Transverse colon (tissue), 4 donors: ENCODE results near the gene RORC. TPM values are rescaled to one million over a fixed set of nuclear protein-coding genes. Genes with fewer than 3 reads are reported as not detected.
"Not testable (repeated sequence)": the region's sequence is repeated elsewhere in the genome, so short reads cannot be mapped to it uniquely, and the experiment has no call there.

Experiments used
- DNase-seq: peaks from one replicate; pipeline ENCODE4 v3.0.0-alpha.2; 2019
- H3K27ac ChIP-seq, 4 donors: fragments of 200-600 bp; sonication (generic); 2 replicates each; pipeline ENCODE4 v1.5.1; 2016 to 2018; ENCODE audit warnings: inconsistent platforms in 4 of 4
- H3K27me3 ChIP-seq: fragments of 200-600 bp; sonication (generic); 2 replicates; pipeline ENCODE4 v1.5.1; 2017; ENCODE audit warnings: inconsistent platforms
- H3K36me3 ChIP-seq, 4 donors: fragments of 200-600 bp; sonication (generic); 2 replicates each; pipeline ENCODE4 v1.5.1; 2017 to 2019; ENCODE audit warnings: inconsistent platforms in 4 of 4
- H3K4me1 ChIP-seq, 4 donors: fragments of 200-600 bp; sonication (generic); 2 replicates each; pipeline ENCODE4 v1.5.1; 2017 to 2020; ENCODE audit warnings: inconsistent platforms in 4 of 4
- H3K4me3 ChIP-seq, 4 donors: fragments of 200-600 bp; sonication (generic); 1 replicate in 1 of 4; 2 replicates in 3 of 4; pipeline versions ENCODE4 v1.5.1 to v1.6.1; 2017 to 2019; ENCODE audit warnings: inconsistent platforms in 4 of 4
- H3K9me3 ChIP-seq, 2 donors: fragments of 200-600 bp; sonication (generic); 2 replicates each; pipeline ENCODE4 v1.5.1; 2017 to 2019; ENCODE audit warnings: inconsistent platforms in 2 of 2
- EP300 ChIP-seq: sonication (generic); formaldehyde crosslinking; IDR thresholded peaks from one replicate; pipeline ENCODE4 v1.6.1; 2017; ENCODE audit warnings: antibody characterized with exemption, low read depth
- POLR2A ChIP-seq: fragments of 450-650 bp; IDR thresholded peaks from one replicate; pipeline ENCODE4 v1.6.1; 2016; ENCODE audit warnings: antibody characterized with exemption, mild to moderate bottlenecking, moderate library complexity
- POLR2AphosphoS5 ChIP-seq, 3 donors: sonication (generic); formaldehyde crosslinking; IDR thresholded peaks; one replicate each; pipeline ENCODE4 v1.6.1; 2016; ENCODE audit warnings: antibody characterized with exemption in 3 of 3
- WGBS, 2 donors: methylation state at CpG; one replicate each; pipeline ENCODE4 v1.1.5; 2018; ENCODE audit warnings: low coverage in 1 of 2; 5-methylcytosine and 5-hydroxymethylcytosine counted together
- in situ Hi-C, 4 donors: fragments of 200-750 bp; cut with MboI; loops; one replicate each; pipeline versions ENCODE4 v1.15.0 to v1.15.1; 2017; ENCODE audit warnings: low sequenced_read_pairs in 3 of 4, low pct_ligation_motif_present in 1 of 4, low pct_unique_long_range_greater_than_20kb in 1 of 4
- intact Hi-C: fragments of 100-400 bp; cut with DNase I; formaldehyde crosslinking; loops from one replicate; pipeline ENCODE4 v1.15.1; 2023; ENCODE audit warnings: low total_unique reads
- total RNA-seq, 4 donors: library from RNA; depleted of rRNA; stranded (reverse); fragments of >200 nt; gene quantifications; one replicate each; pipeline ENCODE4 v1.1.0, GENCODE V29; 2016
- TF ChIP-seq, protein P1 (sequence below), 5 experiments: fragments of 200-600 bp in 3 of 5; fragments of 450-650 bp in 2 of 5; sonication (generic) in 3 of 5; IDR thresholded peaks; 1 replicate in 2 of 5; 2 replicates in 3 of 5; pipeline ENCODE4 v1.5.1; 2016 to 2017; ENCODE audit warnings: antibody characterized with exemption in 5 of 5, inconsistent platforms in 3 of 5, mild to moderate bottlenecking in 2 of 5, moderate library complexity in 1 of 5

Gene RORC
- total RNA-seq, 4 donors from 2014 or later = 3.4 to 34.3 (median 32.0) TPM

DNA sequence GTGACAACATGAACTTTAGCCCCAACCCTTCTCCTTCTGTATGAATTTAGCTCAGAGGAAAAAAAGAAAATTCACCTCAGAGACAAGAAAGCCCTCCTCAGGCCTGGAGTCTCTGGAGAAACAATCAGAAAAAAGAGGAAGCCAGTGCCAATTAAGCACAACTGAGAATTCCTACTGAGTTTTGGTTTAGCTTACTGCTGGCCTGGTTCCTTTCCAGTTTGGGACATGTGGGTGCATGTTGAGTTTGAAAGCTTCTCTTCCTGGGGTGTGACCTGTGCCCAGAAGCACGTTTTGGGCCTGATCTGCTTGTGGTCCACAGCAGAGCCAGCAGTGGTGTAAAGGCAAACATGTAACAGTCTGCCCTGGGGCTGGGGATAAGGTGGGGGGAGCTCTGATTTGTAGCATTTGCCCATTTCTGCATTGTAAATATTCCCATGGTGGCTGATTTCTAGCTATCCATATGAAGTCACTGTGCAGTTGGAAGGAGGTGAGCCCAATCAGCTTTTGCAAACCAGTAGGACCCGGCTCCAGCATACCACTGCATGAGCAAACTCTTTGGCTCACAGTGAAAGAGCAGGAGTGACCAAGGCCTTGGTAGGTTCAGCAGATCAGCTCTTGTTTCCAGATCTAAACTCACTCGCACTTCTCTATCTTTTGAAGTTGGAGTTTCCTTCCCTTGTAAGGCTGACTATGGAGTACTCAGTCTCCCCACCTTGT, 26.6 kb upstream of the RORC start:
- DNase-seq = no peak
- Histone ChIP-seq H3K4me3 (no peak overlapping the region), H3K9me3 (no peaks in the 10 kb centered on the region), H3K4me1 (no peaks in the 10 kb centered on the region), H3K36me3 (no peaks in the 10 kb centered on the region), H3K27me3 (no peaks in the 10 kb centered on the region), H3K27ac (no peak overlapping the region)
- 56 to 81% methylated on average over 1 to 3 of the region's 3 CpGs for WGBS, 2 donors
- in situ Hi-C loops = no loop called here
- TF ChIP-seq EP300 (no peak), POLR2A (no peak), POLR2AphosphoS5 (IDR thresholded peaks at IDR 0.05) (no peak)
- TF ChIP-seq, protein P1, sequence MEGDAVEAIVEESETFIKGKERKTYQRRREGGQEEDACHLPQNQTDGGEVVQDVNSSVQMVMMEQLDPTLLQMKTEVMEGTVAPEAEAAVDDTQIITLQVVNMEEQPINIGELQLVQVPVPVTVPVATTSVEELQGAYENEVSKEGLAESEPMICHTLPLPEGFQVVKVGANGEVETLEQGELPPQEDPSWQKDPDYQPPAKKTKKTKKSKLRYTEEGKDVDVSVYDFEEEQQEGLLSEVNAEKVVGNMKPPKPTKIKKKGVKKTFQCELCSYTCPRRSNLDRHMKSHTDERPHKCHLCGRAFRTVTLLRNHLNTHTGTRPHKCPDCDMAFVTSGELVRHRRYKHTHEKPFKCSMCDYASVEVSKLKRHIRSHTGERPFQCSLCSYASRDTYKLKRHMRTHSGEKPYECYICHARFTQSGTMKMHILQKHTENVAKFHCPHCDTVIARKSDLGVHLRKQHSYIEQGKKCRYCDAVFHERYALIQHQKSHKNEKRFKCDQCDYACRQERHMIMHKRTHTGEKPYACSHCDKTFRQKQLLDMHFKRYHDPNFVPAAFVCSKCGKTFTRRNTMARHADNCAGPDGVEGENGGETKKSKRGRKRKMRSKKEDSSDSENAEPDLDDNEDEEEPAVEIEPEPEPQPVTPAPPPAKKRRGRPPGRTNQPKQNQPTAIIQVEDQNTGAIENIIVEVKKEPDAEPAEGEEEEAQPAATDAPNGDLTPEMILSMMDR (IDR thresholded peaks at IDR 0.05) = no peak
- intact Hi-C loops = no loop called here

DNA sequence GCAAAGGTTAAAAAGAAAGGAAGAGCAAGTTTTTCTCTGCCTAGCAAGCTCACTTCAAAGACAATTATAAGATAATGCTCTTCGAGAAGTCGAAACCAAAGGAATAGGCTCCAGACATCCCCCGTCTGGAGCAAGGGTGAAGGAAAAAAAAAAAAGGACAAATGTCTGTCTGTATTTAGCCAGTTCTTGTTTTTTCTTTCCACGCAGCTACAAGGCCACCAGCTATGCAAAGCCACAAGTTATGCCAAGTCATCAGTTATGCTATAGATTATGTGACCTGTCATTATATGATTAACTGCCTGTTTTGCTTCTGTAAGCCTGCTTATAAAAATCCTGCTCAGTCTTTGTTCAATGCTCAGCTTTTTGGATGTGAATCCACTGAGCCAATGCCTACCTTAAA, 24.3 kb upstream of the RORC start:
- TF ChIP-seq EP300 (no peak), POLR2AphosphoS5 (IDR thresholded peaks at IDR 0.05) (no peak), POLR2A (no peak)
- TF ChIP-seq, protein P1 (IDR thresholded peaks at IDR 0.05) = no peak
- H3K36me3 ChIP-seq = no peaks in the 10 kb centered on the region
- no peaks in the 10 kb centered on the region for H3K27me3 ChIP-seq
- no peak for DNase-seq
- in situ Hi-C loops (no loop called here), intact Hi-C loops (no loop called here)
- H3K4me3 ChIP-seq = no peak overlapping the region
- no peak overlapping the region for H3K27ac ChIP-seq
- no peaks in the 10 kb centered on the region for H3K9me3 ChIP-seq
- H3K4me1 ChIP-seq = no peaks in the 10 kb centered on the region
- 48 to 66% methylated on average over 4 of the region's 4 CpGs for WGBS, 2 donors

DNA sequence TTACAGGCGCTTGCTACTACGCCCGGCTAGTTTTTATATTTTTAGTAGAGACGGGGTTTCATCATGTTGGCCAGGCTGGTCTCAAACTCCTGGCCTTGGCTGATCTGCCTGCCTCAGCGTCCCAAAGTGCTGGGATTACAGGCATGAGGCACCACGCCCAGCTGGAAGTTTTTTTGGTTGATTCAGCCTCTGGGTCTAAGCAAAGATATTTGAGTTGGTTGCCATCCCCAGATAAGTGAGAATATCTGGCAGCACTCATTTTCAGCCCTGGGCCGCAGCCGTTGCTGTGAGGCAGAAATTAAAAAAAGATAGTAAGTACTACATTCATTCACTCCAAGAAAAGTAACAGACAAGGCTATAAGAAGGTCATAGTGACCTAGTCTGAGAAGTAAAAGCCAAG, 23.9 kb upstream of the RORC start:
- 55 to 78% methylated on average over 2 to 8 of the region's 8 CpGs for WGBS, 2 donors
- H3K9me3 ChIP-seq, H3K27ac ChIP-seq, H3K27me3 ChIP-seq, H3K36me3 ChIP-seq, in situ Hi-C loops, DNase-seq, intact Hi-C loops, H3K4me3 ChIP-seq, H3K4me1 ChIP-seq: not testable (repeated sequence)

DNA sequence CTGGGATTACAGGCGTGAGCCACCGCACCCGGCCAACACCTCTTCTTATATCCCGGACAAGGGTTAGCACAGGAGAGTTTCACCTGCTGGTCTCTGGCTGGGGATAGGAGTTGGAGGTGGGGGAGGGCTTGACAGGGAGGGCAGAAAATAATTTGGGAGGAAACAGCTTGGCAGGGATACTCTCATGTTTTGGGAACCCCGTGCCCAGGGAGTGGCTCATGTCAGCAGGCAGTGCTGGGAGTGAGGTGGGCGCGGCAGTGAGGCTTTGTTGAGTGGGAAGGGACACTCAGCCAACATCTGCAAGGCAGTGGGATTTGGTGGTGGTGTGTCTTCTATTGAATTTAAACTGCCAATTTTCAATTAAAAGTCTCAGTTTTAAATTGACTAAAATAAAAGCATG, 23.1 kb upstream of the RORC start:
- in situ Hi-C loops = no loop called here
- no peak for DNase-seq
- no peak overlapping the region for H3K27ac ChIP-seq

More for the DNA sequence above, 23.1 kb upstream of the RORC start:
- H3K36me3 ChIP-seq = no peaks in the 10 kb centered on the region
- no peak overlapping the region for H3K4me3 ChIP-seq
- no peaks in the 10 kb centered on the region for H3K4me1 ChIP-seq
- TF ChIP-seq POLR2AphosphoS5 (IDR thresholded peaks at IDR 0.05) (no peak), POLR2A (no peak), EP300 (no peak)
- TF ChIP-seq, protein P1 (IDR thresholded peaks at IDR 0.05) = no peak
- H3K27me3 ChIP-seq = no peaks in the 10 kb centered on the region
- 70 to 85% methylated on average over 6 to 7 of the region's 7 CpGs for WGBS, 2 donors
- intact Hi-C loops = no loop called here
- H3K9me3 ChIP-seq = no peaks in the 10 kb centered on the region
